ENCODE results near the gene KLHL20.
"Not testable (repeated sequence)": the region's sequence is repeated elsewhere in the genome, so short reads cannot be mapped to it uniquely, and the experiment has no call there.

KLHL20 gene

GRCh38 chr1:173702736-173703135 is 12.0 kb upstream of the KLHL20 start:
- H3K9ac ChIP-seq (ENCODE audit: low read length): no peak overlapping the region

GRCh38 chr1:173705117-173705516 is 9.7 kb upstream of the KLHL20 start:
- Histone ChIP-seq H3K9me3 (ENCODE audit: control insufficient read depth, low read length) (no peaks in the 10 kb centered on the region), H3K36me3 (ENCODE audit: control insufficient read depth, insufficient read depth, low read length, severe bottlenecking) (no peaks in the 10 kb centered on the region), H3K4me1 (ENCODE audit: control insufficient read depth, insufficient read depth, low read length) (no peaks in the 10 kb centered on the region), H3K4me3 (ENCODE audit: low read length) (no peak overlapping the region), H3K27me3 (replicated peaks; ENCODE audit: control insufficient read depth, insufficient read depth, low read length) (no peaks in the 10 kb centered on the region), H3K9ac (ENCODE audit: low read length) (no peak overlapping the region)
- no peak for DNase-seq (ENCODE audit: low read depth)

More at GRCh38 chr1:173702736-173703135, 12.0 kb upstream of the KLHL20 start:
- no peaks in the 10 kb centered on the region for H3K36me3 ChIP-seq (ENCODE audit: control insufficient read depth, insufficient read depth, low read length, severe bottlenecking)
- H3K4me1 ChIP-seq (ENCODE audit: control insufficient read depth, insufficient read depth, low read length): no peaks in the 10 kb centered on the region
- H3K27me3 ChIP-seq (replicated peaks; ENCODE audit: control insufficient read depth, insufficient read depth, low read length): no peaks in the 10 kb centered on the region
- no peak overlapping the region for H3K4me3 ChIP-seq (ENCODE audit: low read length)
- H3K9me3 ChIP-seq (ENCODE audit: control insufficient read depth, low read length): no peaks in the 10 kb centered on the region
- no peak for DNase-seq (ENCODE audit: low read depth)

DNA sequence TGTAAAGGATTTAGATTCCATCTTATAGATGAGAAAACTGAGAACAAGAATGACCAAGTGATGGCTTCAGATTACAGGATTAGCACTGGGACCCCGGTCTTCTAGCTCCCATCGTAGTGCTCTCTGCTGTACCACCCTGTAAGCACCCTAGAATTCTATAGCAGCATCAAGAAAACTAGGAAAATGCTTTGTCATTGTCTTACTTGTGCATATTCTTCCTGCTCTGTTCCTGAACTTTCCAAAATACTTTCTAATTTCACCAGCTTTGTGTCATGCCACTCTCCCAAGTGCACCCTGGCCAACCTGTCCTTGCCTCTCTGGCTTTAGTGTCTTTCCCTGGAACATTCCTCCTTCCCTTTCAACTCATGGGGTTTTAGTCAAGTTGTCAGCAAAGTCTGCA is 6.0 kb upstream of the KLHL20 start:
- no peak overlapping the region for H3K9ac ChIP-seq (ENCODE audit: low read length)
- H3K4me3 ChIP-seq (ENCODE audit: low read length): no peak overlapping the region
- H3K36me3 ChIP-seq (ENCODE audit: control insufficient read depth, insufficient read depth, low read length, severe bottlenecking): no peaks in the 10 kb centered on the region
- DNase-seq (ENCODE audit: low read depth): no peak
- no peaks in the 10 kb centered on the region for H3K4me1 ChIP-seq (ENCODE audit: control insufficient read depth, insufficient read depth, low read length)
- peaks cover 4% of the 10 kb centered on the region for H3K27me3 ChIP-seq (replicated peaks; ENCODE audit: control insufficient read depth, insufficient read depth, low read length)
- no peaks in the 10 kb centered on the region for H3K9me3 ChIP-seq (ENCODE audit: control insufficient read depth, low read length)

- Histone ChIP-seq H3K27me3 (replicated peaks; ENCODE audit: control insufficient read depth, insufficient read depth, low read length) (peaks cover 4% of the 10 kb centered on the region), H3K9ac (ENCODE audit: low read length) (peak overlapping the region; percentile 97), H3K4me1 (ENCODE audit: control insufficient read depth, insufficient read depth, low read length) (peaks cover 22% of the 10 kb centered on the region), H3K4me3 (ENCODE audit: low read length) (peak overlapping the region; percentile 97), H3K9me3 (ENCODE audit: control insufficient read depth, low read length) (no peaks in the 10 kb centered on the region), H3K36me3 (ENCODE audit: control insufficient read depth, insufficient read depth, low read length, severe bottlenecking) (no peaks in the 10 kb centered on the region)
- DNase-seq (ENCODE audit: low read depth): no peak
These were observed 381 bp upstream of the KLHL20 start for GRCh38 chr1:173714441-173714758.

GRCh38 chr1:173715538-173715844 is 710 bp downstream of the KLHL20 start:
- no peaks in the 10 kb centered on the region for H3K9me3 ChIP-seq (ENCODE audit: control insufficient read depth, low read length)
- no peak for DNase-seq (ENCODE audit: low read depth)
- peaks cover 1% of the 10 kb centered on the region for H3K36me3 ChIP-seq (ENCODE audit: control insufficient read depth, insufficient read depth, low read length, severe bottlenecking)
- H3K9ac ChIP-seq (ENCODE audit: low read length): peak overlapping the region; percentile 97
- H3K27me3 ChIP-seq (replicated peaks; ENCODE audit: control insufficient read depth, insufficient read depth, low read length): peaks cover 4% of the 10 kb centered on the region
- H3K4me1 ChIP-seq (ENCODE audit: control insufficient read depth, insufficient read depth, low read length): peaks cover 22% of the 10 kb centered on the region
- H3K4me3 ChIP-seq (ENCODE audit: low read length): peak overlapping the region; percentile 97

DNA sequence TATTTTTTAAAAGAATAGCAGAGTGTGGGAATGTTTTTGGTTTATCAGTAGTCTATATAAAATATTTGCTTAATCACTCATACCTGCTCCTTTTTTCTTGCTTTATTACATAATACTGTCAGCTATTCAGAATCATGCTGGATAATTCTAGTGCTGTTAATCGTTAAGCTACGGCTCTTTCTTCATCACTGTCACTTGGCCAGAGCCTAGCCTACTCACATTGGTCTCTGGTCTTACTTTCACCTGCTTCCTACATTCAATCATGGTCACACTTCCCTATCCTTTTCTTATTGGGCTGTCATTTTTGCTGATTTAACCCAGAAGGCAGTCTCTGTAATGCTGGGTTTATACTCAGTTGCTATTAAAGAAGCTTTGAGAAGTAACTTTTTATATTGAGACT is 2.5 kb downstream of the KLHL20 start:
- Histone ChIP-seq H3K36me3 (ENCODE audit: control insufficient read depth, insufficient read depth, low read length, severe bottlenecking) (peaks cover 6% of the 10 kb centered on the region), H3K27me3 (replicated peaks; ENCODE audit: control insufficient read depth, insufficient read depth, low read length) (no peaks in the 10 kb centered on the region), H3K9me3 (ENCODE audit: control insufficient read depth, low read length) (no peaks in the 10 kb centered on the region), H3K4me1 (ENCODE audit: control insufficient read depth, insufficient read depth, low read length) (peaks cover 22% of the 10 kb centered on the region), H3K4me3 (ENCODE audit: low read length) (peak overlapping the region; percentile 97), H3K9ac (ENCODE audit: low read length) (no peak overlapping the region)
- peak; percentile 8 for DNase-seq (ENCODE audit: low read depth)

GRCh38 chr1:173731331-173731730 is 16.6 kb downstream of the KLHL20 start:
- H3K36me3 ChIP-seq (ENCODE audit: control insufficient read depth, insufficient read depth, low read length, severe bottlenecking): peaks cover 30% of the 10 kb centered on the region
- not testable (repeated sequence) for H3K27me3 ChIP-seq (replicated peaks; ENCODE audit: control insufficient read depth, insufficient read depth, low read length); DNase-seq (ENCODE audit: low read depth); H3K9ac ChIP-seq (ENCODE audit: low read length); H3K4me3 ChIP-seq (ENCODE audit: low read length); H3K9me3 ChIP-seq (ENCODE audit: control insufficient read depth, low read length); H3K4me1 ChIP-seq (ENCODE audit: control insufficient read depth, insufficient read depth, low read length)

GRCh38 chr1:173733912-173734311 is 19.1 kb downstream of the KLHL20 start:
- Histone ChIP-seq H3K27me3 (replicated peaks; ENCODE audit: control insufficient read depth, insufficient read depth, low read length) (no peaks in the 10 kb centered on the region), H3K9ac (ENCODE audit: low read length) (no peak overlapping the region), H3K4me3 (ENCODE audit: low read length) (no peak overlapping the region), H3K36me3 (ENCODE audit: control insufficient read depth, insufficient read depth, low read length, severe bottlenecking) (peaks cover 31% of the 10 kb centered on the region), H3K9me3 (ENCODE audit: control insufficient read depth, low read length) (no peaks in the 10 kb centered on the region), H3K4me1 (ENCODE audit: control insufficient read depth, insufficient read depth, low read length) (no peaks in the 10 kb centered on the region)
- DNase-seq (ENCODE audit: low read depth): no peak

- not testable (repeated sequence) for H3K4me1 ChIP-seq (ENCODE audit: control insufficient read depth, insufficient read depth, low read length); H3K9ac ChIP-seq (ENCODE audit: low read length); DNase-seq (ENCODE audit: low read depth); H3K9me3 ChIP-seq (ENCODE audit: control insufficient read depth, low read length); H3K27me3 ChIP-seq (replicated peaks; ENCODE audit: control insufficient read depth, insufficient read depth, low read length); H3K4me3 ChIP-seq (ENCODE audit: low read length)
- H3K36me3 ChIP-seq (ENCODE audit: control insufficient read depth, insufficient read depth, low read length, severe bottlenecking): peaks cover 31% of the 10 kb centered on the region
These were observed 21.3 kb downstream of the KLHL20 start for GRCh38 chr1:173736104-173736503.

DNA sequence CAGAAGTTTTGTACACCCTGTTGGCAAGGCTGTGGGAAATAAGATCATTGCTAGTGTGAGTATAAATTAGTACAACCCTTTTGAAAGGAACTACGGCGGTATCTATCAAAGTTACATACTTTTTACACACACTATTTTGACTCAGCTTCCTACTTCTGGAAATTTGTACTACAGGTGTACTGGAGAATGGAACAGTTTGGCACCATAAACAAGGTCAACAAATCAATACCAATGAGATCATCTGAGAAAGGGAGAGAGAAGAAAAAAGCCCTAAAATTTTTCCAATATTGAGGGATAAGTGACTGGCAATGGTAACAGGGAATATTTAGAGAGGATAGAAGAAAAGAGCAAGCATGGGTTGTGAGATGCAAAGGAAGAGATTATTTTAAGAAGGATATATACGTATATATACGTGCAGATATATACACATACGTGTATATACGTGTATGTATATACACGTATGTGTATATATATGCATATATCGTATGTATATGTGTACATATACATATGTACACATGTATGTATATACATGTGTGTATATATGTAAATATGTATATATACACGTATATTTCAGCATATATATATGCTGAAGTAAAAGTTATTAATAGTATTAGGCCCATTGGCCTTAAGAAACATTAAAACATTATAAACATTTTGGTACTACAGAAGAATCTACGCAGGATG is 27.6 kb downstream of the KLHL20 start:
- DNase-seq (ENCODE audit: low read depth): no peak
- H3K27me3 ChIP-seq (replicated peaks; ENCODE audit: control insufficient read depth, insufficient read depth, low read length): no peaks in the 10 kb centered on the region
- H3K4me3 ChIP-seq (ENCODE audit: low read length): no peak overlapping the region
- no peaks in the 10 kb centered on the region for H3K4me1 ChIP-seq (ENCODE audit: control insufficient read depth, insufficient read depth, low read length)
- no peak overlapping the region for H3K9ac ChIP-seq (ENCODE audit: low read length)
- H3K36me3 ChIP-seq (ENCODE audit: control insufficient read depth, insufficient read depth, low read length, severe bottlenecking): peaks cover 22% of the 10 kb centered on the region
- no peaks in the 10 kb centered on the region for H3K9me3 ChIP-seq (ENCODE audit: control insufficient read depth, low read length)

DNA sequence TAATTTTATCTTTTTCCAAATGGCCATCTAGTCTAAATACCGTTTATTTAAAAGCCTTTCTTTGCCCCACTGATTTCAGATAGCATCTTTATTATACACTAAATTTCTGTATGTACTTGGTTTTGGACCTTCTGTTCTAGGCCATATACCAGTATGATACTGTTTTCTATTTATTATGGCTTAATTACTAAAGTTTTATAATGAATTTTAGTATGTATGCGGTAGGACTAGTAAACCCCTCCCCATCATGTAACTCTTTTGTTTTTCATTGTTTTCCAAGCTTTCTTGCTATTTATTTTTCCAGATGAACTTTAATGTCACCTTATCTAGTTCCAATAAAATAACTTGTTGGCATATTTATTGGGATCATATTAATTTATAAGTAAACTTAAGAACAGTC is 29.9 kb downstream of the KLHL20 start:
- H3K4me1 ChIP-seq (ENCODE audit: control insufficient read depth, insufficient read depth, low read length): no peaks in the 10 kb centered on the region
- no peaks in the 10 kb centered on the region for H3K9me3 ChIP-seq (ENCODE audit: control insufficient read depth, low read length)
- no peaks in the 10 kb centered on the region for H3K27me3 ChIP-seq (replicated peaks; ENCODE audit: control insufficient read depth, insufficient read depth, low read length)
- peaks cover 27% of the 10 kb centered on the region for H3K36me3 ChIP-seq (ENCODE audit: control insufficient read depth, insufficient read depth, low read length, severe bottlenecking)
- H3K9ac ChIP-seq (ENCODE audit: low read length): no peak overlapping the region
- H3K4me3 ChIP-seq (ENCODE audit: low read length): no peak overlapping the region
- no peak for DNase-seq (ENCODE audit: low read depth)

GRCh38 chr1:173749137-173749536 is 34.4 kb downstream of the KLHL20 start:
- Histone ChIP-seq H3K9me3 (ENCODE audit: control insufficient read depth, low read length) (no peaks in the 10 kb centered on the region), H3K27me3 (replicated peaks; ENCODE audit: control insufficient read depth, insufficient read depth, low read length) (no peaks in the 10 kb centered on the region), H3K4me3 (ENCODE audit: low read length) (no peak overlapping the region), H3K4me1 (ENCODE audit: control insufficient read depth, insufficient read depth, low read length) (no peaks in the 10 kb centered on the region), H3K36me3 (ENCODE audit: control insufficient read depth, insufficient read depth, low read length, severe bottlenecking) (peaks cover 39% of the 10 kb centered on the region), H3K9ac (ENCODE audit: low read length) (no peak overlapping the region)
- DNase-seq (ENCODE audit: low read depth): peak; percentile 6
